DND-41 (cell line): ENCODE data around the gene CNKSR2.

ENCODE experiments used
- CTCF ChIP-seq: IDR thresholded peaks from 2 replicates; pipeline ENCODE4 v1.5.1; 2012; ENCODE audit warnings: borderline replicate concordance, low read length, moderate library complexity, mild to moderate bottlenecking; ENCODE audit not compliant: poor library complexity, severe bottlenecking; ENCODE audit errors: extremely low read depth
- EZH2 ChIP-seq: IDR thresholded peaks from 3 replicates; pipeline ENCODE4 v1.6.1; 2012; ENCODE audit warnings: borderline replicate concordance, low read depth, mild to moderate bottlenecking, moderate library complexity, low read length, inconsistent platforms; ENCODE audit not compliant: severe bottlenecking

GRCh38 chrX:21373637-21374162, 518 bp upstream of the CNKSR2 start:
- TF ChIP-seq CTCF (no peak), EZH2 (no peak)
